ENCODE results near the gene TMEM217.
A peak's percentile ranks its signal among the peaks of the same experiment; 100 is the strongest.

TMEM217 gene

DNA sequence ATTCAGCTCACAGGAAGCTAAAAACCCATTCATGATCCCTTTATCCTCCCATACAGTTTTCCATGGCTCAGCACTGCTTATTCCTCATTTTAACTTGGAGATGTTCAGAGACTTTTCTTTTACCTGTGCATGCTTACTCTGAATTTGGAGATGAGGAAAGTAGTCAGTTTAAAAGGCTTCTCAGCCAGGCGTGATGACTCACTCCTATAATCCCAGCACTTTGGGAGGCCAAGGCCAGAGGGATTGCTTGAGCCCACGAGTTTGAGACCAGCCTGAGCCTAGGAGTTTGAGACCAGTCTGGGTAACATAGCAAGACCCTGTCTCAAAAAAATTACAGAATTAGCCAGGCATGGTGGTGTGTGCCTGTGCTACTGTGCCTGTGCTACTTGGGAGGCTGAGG is 30.3 kb upstream of the TMEM217 start:
- no peak for DNase-seq (ENCODE audit: low read depth, low spot score)
- TF ChIP-seq, protein P1, sequence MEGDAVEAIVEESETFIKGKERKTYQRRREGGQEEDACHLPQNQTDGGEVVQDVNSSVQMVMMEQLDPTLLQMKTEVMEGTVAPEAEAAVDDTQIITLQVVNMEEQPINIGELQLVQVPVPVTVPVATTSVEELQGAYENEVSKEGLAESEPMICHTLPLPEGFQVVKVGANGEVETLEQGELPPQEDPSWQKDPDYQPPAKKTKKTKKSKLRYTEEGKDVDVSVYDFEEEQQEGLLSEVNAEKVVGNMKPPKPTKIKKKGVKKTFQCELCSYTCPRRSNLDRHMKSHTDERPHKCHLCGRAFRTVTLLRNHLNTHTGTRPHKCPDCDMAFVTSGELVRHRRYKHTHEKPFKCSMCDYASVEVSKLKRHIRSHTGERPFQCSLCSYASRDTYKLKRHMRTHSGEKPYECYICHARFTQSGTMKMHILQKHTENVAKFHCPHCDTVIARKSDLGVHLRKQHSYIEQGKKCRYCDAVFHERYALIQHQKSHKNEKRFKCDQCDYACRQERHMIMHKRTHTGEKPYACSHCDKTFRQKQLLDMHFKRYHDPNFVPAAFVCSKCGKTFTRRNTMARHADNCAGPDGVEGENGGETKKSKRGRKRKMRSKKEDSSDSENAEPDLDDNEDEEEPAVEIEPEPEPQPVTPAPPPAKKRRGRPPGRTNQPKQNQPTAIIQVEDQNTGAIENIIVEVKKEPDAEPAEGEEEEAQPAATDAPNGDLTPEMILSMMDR (IDR thresholded peaks at IDR 0.05; ENCODE audit: low read depth, low read length) = no peak
- no peak overlapping the region for H3K4me3 ChIP-seq (ENCODE audit: low read depth, low read length)
- in situ Hi-C loops (cut with HindIII; ENCODE audit: low sequenced_read_pairs) = no loop called here

DNA sequence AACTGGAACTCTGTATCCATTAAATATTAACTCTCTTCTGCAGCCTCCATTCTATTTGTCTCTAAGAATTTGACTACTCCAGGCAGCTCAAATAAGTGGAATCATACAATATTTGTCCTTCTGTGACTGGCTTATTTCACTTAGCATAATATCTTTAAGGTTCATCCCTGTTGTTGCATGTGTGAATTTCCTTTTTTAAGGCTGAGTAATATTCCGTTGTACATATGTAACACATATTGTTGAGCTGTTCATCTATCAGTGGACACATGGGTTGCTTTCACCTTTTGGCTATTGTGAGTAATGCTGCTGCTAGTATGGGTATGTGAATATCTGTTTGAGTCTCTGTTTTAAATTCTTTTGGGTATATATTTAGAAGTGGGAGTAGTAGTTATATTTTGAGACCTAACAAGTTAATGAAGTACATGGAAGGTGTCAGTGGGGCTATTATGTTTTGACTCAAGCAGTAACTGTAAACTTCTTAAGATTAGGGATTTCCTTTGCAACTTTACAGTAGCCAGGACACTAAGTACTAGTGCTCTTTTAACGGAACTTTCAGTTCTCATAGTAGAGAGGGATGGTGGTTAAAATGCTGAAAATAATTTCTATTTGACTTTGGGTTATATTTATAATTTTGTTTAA is 29.7 kb upstream of the TMEM217 start:
- in situ Hi-C loops (cut with HindIII; ENCODE audit: low sequenced_read_pairs) = no loop called here
- no peak for DNase-seq (ENCODE audit: low read depth, low spot score)
- TF ChIP-seq, protein P1 (IDR thresholded peaks at IDR 0.05; ENCODE audit: low read depth, low read length) = no peak

GRCh38 chr6:37285861-37286311 is 27.9 kb upstream of the TMEM217 start:
- H3K4me3 ChIP-seq (ENCODE audit: low read depth, low read length) = no peak overlapping the region
- TF ChIP-seq, protein P1 (IDR thresholded peaks at IDR 0.05; ENCODE audit: low read depth, low read length) = no peak
- DNase-seq (ENCODE audit: low read depth, low spot score) = no peak

More for the DNA sequence above, 29.7 kb upstream of the TMEM217 start:
- H3K4me3 ChIP-seq (ENCODE audit: low read depth, low read length) = no peak overlapping the region

GRCh38 chr6:37284781-37285180 is 26.8 kb upstream of the TMEM217 start:
- TF ChIP-seq, protein P1 (IDR thresholded peaks at IDR 0.05; ENCODE audit: low read depth, low read length) = no peak
- H3K4me3 ChIP-seq (ENCODE audit: low read depth, low read length) = no peak overlapping the region
- DNase-seq (ENCODE audit: low read depth, low spot score) = no peak
- in situ Hi-C loops (cut with HindIII; ENCODE audit: low sequenced_read_pairs) = no loop called here

More at GRCh38 chr6:37285861-37286311, 27.9 kb upstream of the TMEM217 start:
- in situ Hi-C loops (cut with HindIII; ENCODE audit: low sequenced_read_pairs) = no loop called here

DNA sequence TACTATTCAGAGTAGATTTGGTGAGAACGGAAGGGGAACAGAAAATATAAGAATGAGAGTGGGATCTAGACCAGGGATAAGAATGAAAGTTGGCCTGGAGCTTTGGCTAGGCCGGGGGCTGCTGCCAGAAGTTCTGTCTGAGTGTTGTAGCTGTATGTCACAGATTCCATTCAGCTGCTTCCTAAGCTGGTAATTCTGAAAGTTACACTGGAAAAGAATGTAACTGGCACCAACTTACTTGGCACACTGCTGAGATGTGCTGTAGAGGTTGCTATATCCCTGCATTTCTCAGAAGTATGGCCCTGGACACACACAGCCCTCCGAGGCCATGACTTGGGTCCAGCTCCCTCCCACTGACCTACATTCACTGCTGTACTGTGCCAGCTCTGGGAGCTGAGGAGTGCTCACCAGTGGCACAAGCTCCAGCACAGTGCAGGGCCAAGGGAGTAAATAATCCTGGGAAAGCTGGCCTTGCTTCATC is 25.8 kb upstream of the TMEM217 start:
- in situ Hi-C loops (cut with HindIII; ENCODE audit: low sequenced_read_pairs) = no loop called here
- no peak for DNase-seq (ENCODE audit: low read depth, low spot score)
- TF ChIP-seq, protein P1 (IDR thresholded peaks at IDR 0.05; ENCODE audit: low read depth, low read length) = no peak
- H3K4me3 ChIP-seq (ENCODE audit: low read depth, low read length) = no peak overlapping the region

DNA sequence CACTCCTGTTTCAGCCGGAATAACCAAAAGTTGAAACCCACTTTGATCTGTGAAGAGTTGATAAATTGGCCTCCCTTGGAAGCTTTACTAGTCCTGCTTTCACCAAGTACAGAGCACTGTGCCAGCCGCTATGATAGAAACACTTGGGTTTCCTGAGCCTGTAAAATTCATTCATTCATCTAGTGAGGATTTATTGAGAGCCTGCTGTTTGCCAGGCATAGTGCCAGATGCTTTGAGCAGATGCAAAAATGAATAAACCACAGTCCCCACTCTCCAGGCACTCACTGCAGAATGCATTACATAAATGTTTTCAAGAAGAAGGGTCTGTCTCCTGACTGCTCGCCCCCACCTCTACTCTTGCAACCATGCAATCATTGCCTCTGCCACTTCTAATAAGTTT is 25.3 kb upstream of the TMEM217 start:
- peak; percentile 72 for DNase-seq (ENCODE audit: low read depth, low spot score)
- no peak overlapping the region for H3K4me3 ChIP-seq (ENCODE audit: low read depth, low read length)
- TF ChIP-seq, protein P1 (IDR thresholded peaks at IDR 0.05; ENCODE audit: low read depth, low read length) = no peak
- in situ Hi-C loops (cut with HindIII; ENCODE audit: low sequenced_read_pairs) = no loop called here
